ENCODE results near the gene HSPA2. TPM values are rescaled to one million over a fixed set of nuclear protein-coding genes. Genes with fewer than 3 reads are reported as not detected.

The HSPA2 gene
- 10 to 100 TPM; 45.4 to 54.8 TPM for polyA plus RNA-seq

DNA sequence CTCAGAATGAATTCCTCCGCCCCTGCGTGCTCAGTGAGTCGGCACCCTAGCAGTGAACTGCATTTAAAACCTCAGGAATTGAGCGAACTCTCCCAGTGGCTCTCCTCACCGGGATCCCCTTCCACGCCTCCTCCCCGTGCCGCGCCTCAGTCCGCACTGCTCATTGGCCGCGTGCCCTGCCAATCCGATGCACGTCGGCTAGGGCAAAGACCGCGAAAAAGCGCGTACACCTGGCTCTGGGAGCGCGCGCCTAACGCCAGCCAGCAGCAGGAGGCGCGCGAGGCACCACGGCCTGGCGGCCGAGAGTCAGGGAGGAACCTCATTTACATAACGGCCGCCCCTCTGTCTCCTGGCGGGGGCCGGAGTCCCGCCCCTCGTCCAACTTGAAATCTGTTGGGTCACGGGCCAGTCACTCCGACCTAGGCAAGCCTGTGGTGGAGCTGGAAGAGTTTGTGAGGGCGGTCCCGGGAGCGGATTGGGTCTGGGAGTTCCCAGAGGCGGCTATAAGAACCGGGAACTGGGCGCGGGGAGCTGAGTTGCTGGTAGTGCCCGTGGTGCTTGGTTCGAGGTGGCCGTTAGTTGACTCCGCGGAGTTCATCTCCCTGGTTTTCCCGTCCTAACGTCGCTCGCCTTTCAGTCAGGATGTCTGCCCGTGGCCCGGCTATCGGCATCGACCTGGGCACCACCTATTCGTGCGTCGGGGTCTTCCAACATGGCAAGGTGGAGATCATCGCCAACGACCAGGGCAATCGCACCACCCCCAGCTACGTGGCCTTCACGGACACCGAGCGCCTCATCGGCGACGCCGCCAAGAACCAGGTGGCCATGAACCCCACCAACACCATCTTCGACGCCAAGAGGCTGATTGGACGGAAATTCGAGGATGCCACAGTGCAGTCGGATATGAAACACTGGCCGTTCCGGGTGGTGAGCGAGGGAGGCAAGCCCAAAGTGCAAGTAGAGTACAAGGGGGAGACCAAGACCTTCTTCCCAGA, at the start of gene HSPA2:
TSS of gene HSPA2 (plus strand) at position 534 of the 995 bp plus-strand sequence. CDS start at position 643, 109 bp downstream.
- peak within 1 kb of the TSS; percentile 95 to 97 for H3K27ac ChIP-seq (ENCODE audit: low read depth in 2 of 2, low read length in 1 of 2)
- H3K27me3 ChIP-seq (ENCODE audit: control insufficient read depth in 1 of 2, insufficient read depth in 2 of 2, low read length in 2 of 2) = no peaks in the 10 kb centered on the region
- peaks cover 0 to 8% of the 10 kb centered on the region in 2 donors for H3K4me1 ChIP-seq (ENCODE audit: control insufficient read depth in 2 of 2, insufficient read depth in 2 of 2, low read length in 1 of 2)
- peaks cover 0 to 6% of the 10 kb centered on the region in 2 donors for H3K9me3 ChIP-seq (ENCODE audit: control insufficient read depth in 2 of 2, insufficient read depth in 1 of 2, low read depth in 1 of 2, low read length in 1 of 2)
- 5 to 6% methylated on average over 79 of the region's 79 CpGs for WGBS, 2 donors
- H3K4me3 ChIP-seq (ENCODE audit: low read depth in 1 of 2, low read length in 2 of 2) = peak within 1 kb of the TSS; percentile 56 to 82
- no peaks in the 10 kb centered on the region for H3K36me3 ChIP-seq (ENCODE audit: control insufficient read depth in 2 of 2, insufficient read depth in 2 of 2, low read length in 1 of 2)

DNA sequence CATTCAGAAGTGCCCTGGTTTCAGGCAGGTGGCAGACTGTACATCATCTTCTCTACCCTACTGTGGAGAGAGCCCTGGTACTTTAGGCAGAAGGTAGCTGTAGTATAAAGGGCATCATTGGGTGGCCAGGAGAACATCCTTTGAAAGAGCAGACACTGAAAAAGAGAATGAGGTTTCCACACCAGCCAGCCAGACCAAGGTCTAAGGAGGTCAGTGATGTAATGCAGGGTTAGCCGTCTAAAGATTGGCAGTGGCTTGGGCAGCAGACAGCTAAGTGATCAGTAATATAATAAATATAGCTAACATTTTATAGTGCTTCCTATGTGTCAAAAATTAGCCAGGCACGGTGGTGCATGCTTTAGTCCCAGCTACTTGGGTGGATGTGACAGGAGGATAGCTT, 48.9 kb upstream of the HSPA2 start:
- 83 to 86% methylated on average over 2 of the region's 2 CpGs for WGBS, 2 donors
- Histone ChIP-seq H3K4me3 (ENCODE audit: low read depth in 1 of 2, low read length in 2 of 2) (no peak overlapping the region), H3K36me3 (ENCODE audit: control insufficient read depth in 2 of 2, insufficient read depth in 2 of 2, low read length in 1 of 2) (peaks cover 6 to 13% of the 10 kb centered on the region in 2 donors), H3K27ac (ENCODE audit: low read depth in 2 of 2, low read length in 1 of 2) (no peak overlapping the region), H3K9me3 (ENCODE audit: control insufficient read depth in 2 of 2, insufficient read depth in 1 of 2, low read depth in 1 of 2, low read length in 1 of 2) (no peaks in the 10 kb centered on the region), H3K4me1 (ENCODE audit: control insufficient read depth in 2 of 2, insufficient read depth in 2 of 2, low read length in 1 of 2) (no peaks in the 10 kb centered on the region), H3K27me3 (ENCODE audit: control insufficient read depth in 1 of 2, insufficient read depth in 2 of 2, low read length in 2 of 2) (no peaks in the 10 kb centered on the region)

GRCh38 chr14:64493455-64493854, 47.1 kb upstream of the HSPA2 start:
- H3K4me1 ChIP-seq (ENCODE audit: control insufficient read depth in 2 of 2, insufficient read depth in 2 of 2, low read length in 1 of 2) = no peaks in the 10 kb centered on the region
- WGBS, 2 donors = 91 to 96% methylated on average over 3 of the region's 3 CpGs
- H3K4me3 ChIP-seq (ENCODE audit: low read depth in 1 of 2, low read length in 2 of 2) = no peak overlapping the region

GRCh38 chr14:64495252-64495651, 45.3 kb upstream of the HSPA2 start:
- H3K4me3 ChIP-seq (ENCODE audit: low read depth in 1 of 2, low read length in 2 of 2) = no peak overlapping the region
- H3K9me3 ChIP-seq (ENCODE audit: control insufficient read depth in 2 of 2, insufficient read depth in 1 of 2, low read depth in 1 of 2, low read length in 1 of 2) = no peaks in the 10 kb centered on the region
- no peaks in the 10 kb centered on the region for H3K27me3 ChIP-seq (ENCODE audit: control insufficient read depth in 1 of 2, insufficient read depth in 2 of 2, low read length in 2 of 2)
- no peak overlapping the region for H3K27ac ChIP-seq (ENCODE audit: low read depth in 2 of 2, low read length in 1 of 2)
- H3K4me1 ChIP-seq (ENCODE audit: control insufficient read depth in 2 of 2, insufficient read depth in 2 of 2, low read length in 1 of 2) = no peaks in the 10 kb centered on the region
- H3K36me3 ChIP-seq (ENCODE audit: control insufficient read depth in 2 of 2, insufficient read depth in 2 of 2, low read length in 1 of 2) = peaks cover 0 to 3% of the 10 kb centered on the region in 2 donors

More at GRCh38 chr14:64493455-64493854, 47.1 kb upstream of the HSPA2 start:
- no peak overlapping the region for H3K27ac ChIP-seq (ENCODE audit: low read depth in 2 of 2, low read length in 1 of 2)
- no peaks in the 10 kb centered on the region for H3K27me3 ChIP-seq (ENCODE audit: control insufficient read depth in 1 of 2, insufficient read depth in 2 of 2, low read length in 2 of 2)
- peaks cover 0 to 3% of the 10 kb centered on the region in 2 donors for H3K36me3 ChIP-seq (ENCODE audit: control insufficient read depth in 2 of 2, insufficient read depth in 2 of 2, low read length in 1 of 2)
- no peaks in the 10 kb centered on the region for H3K9me3 ChIP-seq (ENCODE audit: control insufficient read depth in 2 of 2, insufficient read depth in 1 of 2, low read depth in 1 of 2, low read length in 1 of 2)

GRCh38 chr14:64496764-64497163, 43.8 kb upstream of the HSPA2 start:
- no peak overlapping the region for H3K4me3 ChIP-seq (ENCODE audit: low read depth in 1 of 2, low read length in 2 of 2)
- H3K36me3 ChIP-seq (ENCODE audit: control insufficient read depth in 2 of 2, insufficient read depth in 2 of 2, low read length in 1 of 2) = peaks cover 0 to under 1% of the 10 kb centered on the region in 2 donors
- H3K4me1 ChIP-seq (ENCODE audit: control insufficient read depth in 2 of 2, insufficient read depth in 2 of 2, low read length in 1 of 2) = no peaks in the 10 kb centered on the region
- no peaks in the 10 kb centered on the region for H3K9me3 ChIP-seq (ENCODE audit: control insufficient read depth in 2 of 2, insufficient read depth in 1 of 2, low read depth in 1 of 2, low read length in 1 of 2)
- H3K27ac ChIP-seq (ENCODE audit: low read depth in 2 of 2, low read length in 1 of 2) = no peak overlapping the region
- no peaks in the 10 kb centered on the region for H3K27me3 ChIP-seq (ENCODE audit: control insufficient read depth in 1 of 2, insufficient read depth in 2 of 2, low read length in 2 of 2)

DNA sequence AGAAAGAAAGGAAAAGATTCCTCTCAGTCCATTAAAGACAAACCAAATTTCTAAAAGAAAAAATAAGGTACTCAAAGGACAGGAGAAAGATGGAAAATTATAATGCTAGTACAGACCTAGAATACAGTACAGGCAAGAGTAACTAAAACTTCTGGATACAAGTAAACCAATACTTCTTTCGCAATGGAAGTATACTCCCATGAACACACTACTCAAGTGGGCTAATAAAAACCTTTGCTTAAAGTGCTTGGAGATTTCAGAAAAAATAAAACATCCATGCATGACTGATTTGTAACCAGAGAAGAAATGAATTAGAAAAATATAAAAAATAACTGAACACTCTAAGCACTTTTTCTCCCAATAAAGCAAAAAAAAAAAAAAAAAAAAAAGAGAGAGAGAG, 40.5 kb upstream of the HSPA2 start:
- Histone ChIP-seq H3K9me3 (ENCODE audit: control insufficient read depth in 2 of 2, insufficient read depth in 1 of 2, low read depth in 1 of 2, low read length in 1 of 2) (no peaks in the 10 kb centered on the region), H3K4me3 (ENCODE audit: low read depth in 1 of 2, low read length in 2 of 2) (no peak overlapping the region), H3K27me3 (ENCODE audit: control insufficient read depth in 1 of 2, insufficient read depth in 2 of 2, low read length in 2 of 2) (no peaks in the 10 kb centered on the region), H3K36me3 (ENCODE audit: control insufficient read depth in 2 of 2, insufficient read depth in 2 of 2, low read length in 1 of 2) (no peaks in the 10 kb centered on the region), H3K27ac (ENCODE audit: low read depth in 2 of 2, low read length in 1 of 2) (no peak overlapping the region), H3K4me1 (ENCODE audit: control insufficient read depth in 2 of 2, insufficient read depth in 2 of 2, low read length in 1 of 2) (no peaks in the 10 kb centered on the region)
- 97 to 98% methylated on average over 1 of the region's 1 CpG for WGBS, 2 donors

- Histone ChIP-seq H3K27ac (ENCODE audit: low read depth in 2 of 2, low read length in 1 of 2) (peak overlapping the region; percentile 98 to 99), H3K4me1 (ENCODE audit: control insufficient read depth in 2 of 2, insufficient read depth in 2 of 2, low read length in 1 of 2) (no peaks in the 10 kb centered on the region), H3K27me3 (ENCODE audit: control insufficient read depth in 1 of 2, insufficient read depth in 2 of 2, low read length in 2 of 2) (no peaks in the 10 kb centered on the region), H3K36me3 (ENCODE audit: control insufficient read depth in 2 of 2, insufficient read depth in 2 of 2, low read length in 1 of 2) (no peaks in the 10 kb centered on the region), H3K9me3 (ENCODE audit: control insufficient read depth in 2 of 2, insufficient read depth in 1 of 2, low read depth in 1 of 2, low read length in 1 of 2) (no peaks in the 10 kb centered on the region), H3K4me3 (ENCODE audit: low read depth in 1 of 2, low read length in 2 of 2) (peak overlapping the region in 1 of 2 donors; percentile 80)
- 19 to 27% methylated on average over 8 of the region's 8 CpGs for WGBS, 2 donors
Measured at GRCh38 chr14:64501411-64502171, 39.0 kb upstream of the HSPA2 start.

DNA sequence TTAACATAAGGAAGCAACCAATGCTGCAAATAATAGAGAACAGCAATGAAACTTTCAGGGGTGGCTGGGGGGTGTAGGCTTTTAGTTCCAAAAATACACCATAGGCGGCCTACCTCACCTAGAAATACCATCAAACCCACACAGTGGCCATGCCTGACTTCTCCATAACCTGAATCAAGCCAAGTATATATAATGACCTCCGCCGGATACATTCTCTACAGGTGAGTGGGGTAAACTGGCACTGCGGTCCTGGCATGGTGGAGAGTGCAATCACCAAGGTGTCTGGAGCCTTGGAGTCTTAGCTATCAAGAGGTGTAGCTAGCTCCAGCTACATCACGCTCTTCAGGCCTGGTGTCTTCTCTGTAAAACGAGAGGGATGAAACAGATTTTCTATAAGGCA, 38.1 kb upstream of the HSPA2 start:
- no peaks in the 10 kb centered on the region for H3K9me3 ChIP-seq (ENCODE audit: control insufficient read depth in 2 of 2, insufficient read depth in 1 of 2, low read depth in 1 of 2, low read length in 1 of 2)
- H3K27ac ChIP-seq (ENCODE audit: low read depth in 2 of 2, low read length in 1 of 2) = peak overlapping the region; percentile 98 to 99
- H3K27me3 ChIP-seq (ENCODE audit: control insufficient read depth in 1 of 2, insufficient read depth in 2 of 2, low read length in 2 of 2) = no peaks in the 10 kb centered on the region
- WGBS, 2 donors = 28 to 34% methylated on average over 6 of the region's 6 CpGs
- H3K36me3 ChIP-seq (ENCODE audit: control insufficient read depth in 2 of 2, insufficient read depth in 2 of 2, low read length in 1 of 2) = no peaks in the 10 kb centered on the region
- no peaks in the 10 kb centered on the region for H3K4me1 ChIP-seq (ENCODE audit: control insufficient read depth in 2 of 2, insufficient read depth in 2 of 2, low read length in 1 of 2)
- peak overlapping the region; percentile 80 to 87 for H3K4me3 ChIP-seq (ENCODE audit: low read depth in 1 of 2, low read length in 2 of 2)

DNA sequence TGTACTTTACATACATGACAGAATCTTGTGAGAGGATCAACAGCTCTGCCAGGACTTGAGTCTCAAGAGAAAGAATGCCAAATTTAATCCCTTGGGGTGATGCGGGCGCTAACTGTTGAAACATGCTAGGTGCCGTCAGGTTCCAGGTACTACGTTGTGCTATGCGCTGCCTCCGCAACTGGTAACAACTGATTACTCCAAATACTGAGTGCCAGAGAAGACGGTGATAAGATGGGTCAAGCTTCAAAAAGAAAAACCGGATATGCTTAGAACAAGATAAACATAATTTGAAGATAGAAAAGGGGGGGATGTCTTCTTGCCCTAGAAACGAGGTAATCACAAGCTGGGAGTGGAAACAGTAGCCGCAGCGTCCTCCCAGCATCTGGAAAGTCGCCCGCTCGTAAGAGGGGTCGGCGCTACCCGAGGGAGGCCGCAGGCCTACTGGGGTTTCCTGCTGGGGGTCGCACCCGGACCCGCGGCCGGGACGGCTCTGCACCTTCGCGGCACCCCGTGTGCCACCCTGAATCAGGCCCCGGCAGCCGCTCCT, 37.6 kb upstream of the HSPA2 start:
- H3K9me3 ChIP-seq (ENCODE audit: control insufficient read depth in 2 of 2, insufficient read depth in 1 of 2, low read depth in 1 of 2, low read length in 1 of 2) = no peaks in the 10 kb centered on the region
- peak overlapping the region; percentile 98 to 99 for H3K27ac ChIP-seq (ENCODE audit: low read depth in 2 of 2, low read length in 1 of 2)
- H3K4me1 ChIP-seq (ENCODE audit: control insufficient read depth in 2 of 2, insufficient read depth in 2 of 2, low read length in 1 of 2) = no peaks in the 10 kb centered on the region
- peak overlapping the region; percentile 80 to 87 for H3K4me3 ChIP-seq (ENCODE audit: low read depth in 1 of 2, low read length in 2 of 2)
- H3K36me3 ChIP-seq (ENCODE audit: control insufficient read depth in 2 of 2, insufficient read depth in 2 of 2, low read length in 1 of 2) = no peaks in the 10 kb centered on the region
- no peaks in the 10 kb centered on the region for H3K27me3 ChIP-seq (ENCODE audit: control insufficient read depth in 1 of 2, insufficient read depth in 2 of 2, low read length in 2 of 2)
- 0 to 1% methylated on average over 29 of the region's 29 CpGs for WGBS, 2 donors

All from esophagus (tissue), 2 donors.